Measurements from ENCODE around the gene OTOS.

The OTOS gene

DNA sequence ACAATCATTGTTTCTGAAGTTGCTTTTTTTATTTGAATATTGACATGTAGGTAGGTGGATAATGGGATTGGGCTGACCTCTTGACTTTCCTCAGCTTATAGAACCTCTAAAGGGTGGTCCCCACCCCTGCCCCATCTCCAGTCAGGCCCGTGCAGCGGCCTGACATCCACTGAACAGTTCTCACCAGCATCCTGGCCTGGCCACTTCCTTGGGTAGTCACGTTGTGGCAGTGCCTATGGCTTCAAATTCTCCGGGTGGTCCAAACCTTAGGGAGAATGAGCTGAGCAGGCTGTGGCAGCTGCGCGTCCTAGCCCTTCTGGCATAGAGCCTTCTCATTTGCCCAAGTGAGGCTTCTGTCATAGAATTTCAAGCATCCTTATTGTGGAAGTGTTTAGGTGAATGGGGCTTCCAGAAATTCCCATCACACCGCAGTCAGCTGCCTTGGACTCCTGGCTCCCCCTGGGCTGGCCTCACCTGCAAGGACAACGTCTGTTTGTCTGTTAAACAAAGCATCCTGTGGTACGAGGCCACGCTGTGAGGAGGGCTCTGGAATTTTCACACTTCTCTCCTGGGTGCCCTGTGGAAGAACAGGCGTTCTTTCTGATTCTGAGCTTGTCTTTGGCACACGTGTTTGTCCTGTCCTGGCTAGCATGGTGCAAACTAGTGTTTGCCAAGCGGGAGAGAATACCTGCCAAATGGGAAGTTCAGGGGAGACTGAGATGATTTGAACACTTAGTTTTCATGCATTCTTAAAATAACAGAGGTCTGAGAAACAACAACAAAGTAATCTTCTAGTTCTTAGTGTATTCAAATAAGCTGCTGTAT lies 31.8 kb upstream of the OTOS start:
- no peaks in the 10 kb centered on the region for H3K4me1 ChIP-seq (ENCODE audit: insufficient read depth, low read length)
- H3K9me3 ChIP-seq (ENCODE audit: control insufficient read depth, insufficient read depth, low read length) = no peaks in the 10 kb centered on the region
- H3K36me3 ChIP-seq (ENCODE audit: insufficient read depth, low read length) = no peaks in the 10 kb centered on the region
- no peak overlapping the region for H3K9ac ChIP-seq (ENCODE audit: low read depth, low read length)

- Histone ChIP-seq H3K9ac (ENCODE audit: low read depth, low read length) (no peak overlapping the region), H3K36me3 (ENCODE audit: insufficient read depth, low read length) (no peaks in the 10 kb centered on the region), H3K4me1 (ENCODE audit: insufficient read depth, low read length) (no peaks in the 10 kb centered on the region), H3K9me3 (ENCODE audit: control insufficient read depth, insufficient read depth, low read length) (no peaks in the 10 kb centered on the region)
Measured at GRCh38 chr2:240170883-240171282, 30.4 kb upstream of the OTOS start.

GRCh38 chr2:240170354-240170735 lies 29.9 kb upstream of the OTOS start:
- Histone ChIP-seq H3K9ac (ENCODE audit: low read depth, low read length) (no peak overlapping the region), H3K36me3 (ENCODE audit: insufficient read depth, low read length) (no peaks in the 10 kb centered on the region), H3K4me1 (ENCODE audit: insufficient read depth, low read length) (no peaks in the 10 kb centered on the region), H3K9me3 (ENCODE audit: control insufficient read depth, insufficient read depth, low read length) (no peaks in the 10 kb centered on the region)

- H3K36me3 ChIP-seq (ENCODE audit: insufficient read depth, low read length) = no peaks in the 10 kb centered on the region
- H3K9ac ChIP-seq (ENCODE audit: low read depth, low read length) = no peak overlapping the region
- H3K9me3 ChIP-seq (ENCODE audit: control insufficient read depth, insufficient read depth, low read length) = no peaks in the 10 kb centered on the region
- no peaks in the 10 kb centered on the region for H3K4me1 ChIP-seq (ENCODE audit: insufficient read depth, low read length)
Measured at GRCh38 chr2:240169486-240170353, 29.3 kb upstream of the OTOS start.

- H3K36me3 ChIP-seq (ENCODE audit: insufficient read depth, low read length) = no peaks in the 10 kb centered on the region
- H3K9me3 ChIP-seq (ENCODE audit: control insufficient read depth, insufficient read depth, low read length) = no peaks in the 10 kb centered on the region
- H3K9ac ChIP-seq (ENCODE audit: low read depth, low read length) = no peak overlapping the region
Measured at GRCh38 chr2:240168546-240169361, 28.3 kb upstream of the OTOS start.

GRCh38 chr2:240168041-240168440 lies 27.6 kb upstream of the OTOS start:
- Histone ChIP-seq H3K36me3 (ENCODE audit: insufficient read depth, low read length) (no peaks in the 10 kb centered on the region), H3K4me1 (ENCODE audit: insufficient read depth, low read length) (no peaks in the 10 kb centered on the region), H3K9me3 (ENCODE audit: control insufficient read depth, insufficient read depth, low read length) (no peaks in the 10 kb centered on the region), H3K9ac (ENCODE audit: low read depth, low read length) (no peak overlapping the region)

More at GRCh38 chr2:240168546-240169361, 28.3 kb upstream of the OTOS start:
- H3K4me1 ChIP-seq (ENCODE audit: insufficient read depth, low read length) = no peaks in the 10 kb centered on the region

DNA sequence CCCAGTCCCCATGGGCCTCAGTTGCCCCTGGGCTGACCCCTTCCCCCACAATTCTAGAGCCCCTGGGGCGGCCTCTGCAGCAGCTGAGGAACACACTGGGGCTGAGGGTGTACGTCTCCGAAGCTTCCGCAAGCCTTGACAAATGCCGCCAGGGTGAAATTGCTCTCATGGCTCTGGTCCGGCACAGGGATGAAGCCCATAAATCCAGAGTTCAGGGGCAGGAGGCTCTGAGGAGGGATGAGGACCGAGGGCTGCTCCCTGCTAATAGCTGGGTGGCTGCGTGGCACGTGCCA lies 27.1 kb upstream of the OTOS start:
- no peaks in the 10 kb centered on the region for H3K36me3 ChIP-seq (ENCODE audit: insufficient read depth, low read length)
- H3K9ac ChIP-seq (ENCODE audit: low read depth, low read length) = no peak overlapping the region
- H3K9me3 ChIP-seq (ENCODE audit: control insufficient read depth, insufficient read depth, low read length) = no peaks in the 10 kb centered on the region
- no peaks in the 10 kb centered on the region for H3K4me1 ChIP-seq (ENCODE audit: insufficient read depth, low read length)

GRCh38 chr2:240166761-240167587 lies 26.5 kb upstream of the OTOS start:
- Histone ChIP-seq H3K4me1 (ENCODE audit: insufficient read depth, low read length) (no peaks in the 10 kb centered on the region), H3K9me3 (ENCODE audit: control insufficient read depth, insufficient read depth, low read length) (no peaks in the 10 kb centered on the region), H3K9ac (ENCODE audit: low read depth, low read length) (no peak overlapping the region), H3K36me3 (ENCODE audit: insufficient read depth, low read length) (no peaks in the 10 kb centered on the region)

DNA sequence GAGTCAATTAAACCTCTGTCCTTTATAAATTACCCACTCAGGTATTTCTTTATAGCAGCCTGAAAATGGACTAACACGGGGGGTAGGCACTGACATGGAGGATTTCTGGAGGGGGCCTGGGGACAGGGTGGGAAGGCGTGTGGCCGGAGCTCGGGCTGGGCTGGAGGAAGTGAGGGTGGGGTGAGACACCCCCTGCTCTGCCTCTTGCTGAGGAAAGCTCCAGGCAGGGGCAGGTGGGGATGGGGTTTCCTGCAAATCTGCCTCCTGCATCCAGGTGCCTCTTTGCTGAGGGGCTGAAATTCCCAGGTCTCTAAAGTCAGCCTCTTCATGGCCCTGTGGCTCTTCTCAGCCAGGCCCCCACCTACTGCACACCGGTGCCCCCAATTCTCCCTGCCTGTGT lies 25.7 kb upstream of the OTOS start:
- Histone ChIP-seq H3K4me1 (ENCODE audit: insufficient read depth, low read length) (no peaks in the 10 kb centered on the region), H3K9me3 (ENCODE audit: control insufficient read depth, insufficient read depth, low read length) (no peaks in the 10 kb centered on the region), H3K9ac (ENCODE audit: low read depth, low read length) (no peak overlapping the region), H3K36me3 (ENCODE audit: insufficient read depth, low read length) (no peaks in the 10 kb centered on the region)

- Histone ChIP-seq H3K36me3 (ENCODE audit: insufficient read depth, low read length) (no peaks in the 10 kb centered on the region), H3K9me3 (ENCODE audit: control insufficient read depth, insufficient read depth, low read length) (no peaks in the 10 kb centered on the region), H3K4me1 (ENCODE audit: insufficient read depth, low read length) (no peaks in the 10 kb centered on the region), H3K9ac (ENCODE audit: low read depth, low read length) (no peak overlapping the region)
Measured at GRCh38 chr2:240165661-240166060, 25.2 kb upstream of the OTOS start.

GRCh38 chr2:240165034-240165433 lies 24.6 kb upstream of the OTOS start:
- Histone ChIP-seq H3K9ac (ENCODE audit: low read depth, low read length) (no peak overlapping the region), H3K4me1 (ENCODE audit: insufficient read depth, low read length) (no peaks in the 10 kb centered on the region), H3K9me3 (ENCODE audit: control insufficient read depth, insufficient read depth, low read length) (no peaks in the 10 kb centered on the region), H3K36me3 (ENCODE audit: insufficient read depth, low read length) (no peaks in the 10 kb centered on the region)

DNA sequence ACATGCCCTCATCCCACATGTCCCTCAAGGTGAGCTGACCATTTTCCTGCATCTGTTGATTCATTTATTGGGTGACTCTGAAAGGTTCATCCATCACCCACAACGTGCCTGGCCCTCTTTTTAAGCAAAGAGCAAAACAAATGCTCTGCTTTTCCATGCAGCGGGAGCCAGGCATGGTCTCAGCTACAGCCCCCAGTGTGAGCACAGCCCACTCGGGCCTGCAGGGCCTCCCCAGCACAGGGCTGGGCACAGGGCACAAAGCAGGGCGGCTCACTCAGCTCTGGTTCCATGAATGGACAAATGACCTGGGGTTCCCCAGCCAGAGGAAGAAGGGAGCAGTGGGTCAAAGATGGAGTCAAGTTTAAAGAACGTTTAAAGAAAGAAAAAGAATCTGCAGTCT lies 24.1 kb upstream of the OTOS start:
- no peak overlapping the region for H3K9ac ChIP-seq (ENCODE audit: low read depth, low read length)
- H3K4me1 ChIP-seq (ENCODE audit: insufficient read depth, low read length) = no peaks in the 10 kb centered on the region
- H3K36me3 ChIP-seq (ENCODE audit: insufficient read depth, low read length) = no peaks in the 10 kb centered on the region
- H3K9me3 ChIP-seq (ENCODE audit: control insufficient read depth, insufficient read depth, low read length) = no peaks in the 10 kb centered on the region

- H3K4me1 ChIP-seq (ENCODE audit: insufficient read depth, low read length) = no peaks in the 10 kb centered on the region
Measured at GRCh38 chr2:240163844-240164574, 23.6 kb upstream of the OTOS start.

More at GRCh38 chr2:240163844-240164574, 23.6 kb upstream of the OTOS start:
- no peaks in the 10 kb centered on the region for H3K9me3 ChIP-seq (ENCODE audit: control insufficient read depth, insufficient read depth, low read length)
- no peaks in the 10 kb centered on the region for H3K36me3 ChIP-seq (ENCODE audit: insufficient read depth, low read length)
- no peak overlapping the region for H3K9ac ChIP-seq (ENCODE audit: low read depth, low read length)

All from ES-I3 (cell line).